ENCODE results near the gene CHST3.

DNA sequence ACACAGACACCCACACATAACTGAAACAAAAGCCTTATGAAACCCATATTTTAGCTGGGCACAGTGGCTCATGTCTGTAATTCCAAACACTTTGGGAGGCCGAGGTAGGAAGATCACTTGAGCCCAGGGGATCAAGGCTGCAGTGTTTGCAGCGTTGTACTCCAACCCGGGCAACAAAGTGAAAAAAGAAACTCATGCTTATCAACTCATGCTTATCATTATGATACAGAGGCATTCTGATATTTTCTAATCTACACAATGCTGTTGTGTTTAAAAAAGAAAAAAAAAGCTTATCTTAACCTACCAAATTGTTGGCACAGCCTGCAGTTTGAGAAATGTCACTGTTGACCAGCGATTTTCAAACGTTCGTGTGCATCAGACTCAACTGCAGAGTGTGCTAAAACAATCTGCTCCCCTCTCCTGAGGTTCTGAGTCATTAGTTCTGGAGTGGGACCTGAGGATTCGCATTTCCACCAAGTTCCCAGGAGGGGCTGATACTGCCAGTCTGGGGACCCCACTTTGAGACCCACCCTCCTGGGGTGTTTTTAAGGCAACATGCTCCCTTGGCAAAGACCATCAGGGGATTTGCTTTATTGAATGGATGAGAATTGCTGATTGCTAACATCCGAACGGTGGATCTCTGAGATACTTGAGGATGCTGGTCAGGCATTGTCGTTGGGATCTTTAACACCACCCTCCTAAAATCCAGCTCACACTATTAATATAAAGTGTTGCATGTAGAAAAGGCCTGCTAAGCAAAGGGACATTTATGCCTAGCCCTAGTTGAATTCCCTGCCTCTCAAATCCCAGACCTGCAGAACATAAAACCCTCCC, 16.2 kb downstream of the CHST3 start:
- TF ChIP-seq ARNTL (CRISPR knock-in tag; IDR thresholded peaks at IDR 0.05; ENCODE audit: borderline replicate concordance, low read depth) (no peak), ZFP3 (CRISPR knock-in tag; IDR thresholded peaks at IDR 0.05) (no peak)

Data from SK-N-SH treated with all-trans-retinoic acid at 6 μM for 48 hours (cell line).